ENCODE data around the gene EFHD1. TPM values are rescaled to one million over a fixed set of nuclear protein-coding genes. Genes with fewer than 3 reads are reported as not detected.

Gene EFHD1
- total and polyA plus RNA-seq, 2 of the 13 experiments (the other 11 are each of a cell fraction or from before 2014, with no cell fraction given): 0.09 TPM; not detected in 1

GRCh38 chr2:232646726-232647125, 13.3 kb downstream of the EFHD1 start:
- H3K4me1 ChIP-seq (ENCODE audit: insufficient read depth, low read length): peaks cover 5% of the 10 kb centered on the region
- FAIRE-seq (no peak), DNase-seq (ENCODE audit: low spot score) (no peak), ATAC-seq (peak; percentile 50)
- WGBS (ENCODE audit: low lambda C conversion rate): 54% methylated on average over 5 of the region's 6 CpGs
- no peak overlapping the region for H3K4me2 ChIP-seq (ENCODE audit: low read depth, low read length)
- H3K27me3 ChIP-seq (ENCODE audit: control insufficient read depth in 1 of 2, insufficient read depth in 2 of 2, low read length in 2 of 2): peaks cover 0 to 5% of the 10 kb centered on the region in 2 experiments; a peak in 1 of 5 replicates
- intact Hi-C loops (cut with micrococcal nuclease; ENCODE audit: unreplicated experiment): no loop called here
- no TSS peak for BruUV-seq (replicated peaks)
- no peak overlapping the region for H3K27ac ChIP-seq (ENCODE audit: extremely low read length, insufficient read depth, low read length)
- in situ Hi-C loops (cut with HindIII; ENCODE audit: extremely low pct_ligation_motif_present, low pct_unique_long_range_greater_than_20kb): no loop called here
- H3K4me3 ChIP-seq (replicated peaks in 1 of 3; ENCODE audit: insufficient read depth in 1 of 3, low read depth in 2 of 3, low read length in 3 of 3): no peak overlapping the region
- ChIA-PET POLR2A (no interaction called here), CTCF (ENCODE audit: low intra/inter-chr PET ratio, low total read pairs) (no interaction called here)
- no peaks in the 10 kb centered on the region for H4K20me1 ChIP-seq (ENCODE audit: insufficient read depth, low read length)
- H3K36me3 ChIP-seq (replicated peaks in 1 of 2; ENCODE audit: control insufficient read depth in 1 of 2, insufficient read depth in 2 of 2, low read length in 2 of 2): no peaks in the 10 kb centered on the region
- H3K9ac ChIP-seq (ENCODE audit: insufficient read depth, low read depth, low read length): no peak overlapping the region
- no peaks in the 10 kb centered on the region for H3K79me2 ChIP-seq (ENCODE audit: insufficient read depth, low read length)
- H2AFZ ChIP-seq (ENCODE audit: low read length): no peak overlapping the region
- H3K9me3 ChIP-seq (ENCODE audit: low read length): no peaks in the 10 kb centered on the region
- no peak for TF ChIP-seq ZNF44 (CRISPR knock-in tag; IDR thresholded peaks at IDR 0.05)
- no peak for TF ChIP-seq MXD3 (CRISPR knock-in tag; IDR thresholded peaks at IDR 0.05)
- no peak for TF ChIP-seq POGZ (CRISPR knock-in tag; IDR thresholded peaks at IDR 0.05)
- no peak for TF ChIP-seq EEA1 (CRISPR knock-in tag; IDR thresholded peaks at IDR 0.05; ENCODE audit: borderline replicate concordance)
- no peak for TF ChIP-seq ARNT (IDR thresholded peaks at IDR 0.05)
- TF ChIP-seq KDM3A (CRISPR knock-in tag; IDR thresholded peaks at IDR 0.05; ENCODE audit: low read depth): no peak
- no peak for TF ChIP-seq DNMT1 (CRISPR knock-in tag; IDR thresholded peaks at IDR 0.05)
- no peak for TF ChIP-seq ZFP62 (CRISPR knock-in tag; IDR thresholded peaks at IDR 0.05)
- no peak for TF ChIP-seq SATB2 (CRISPR knock-in tag; IDR thresholded peaks at IDR 0.05)
- TF ChIP-seq, protein P1, sequence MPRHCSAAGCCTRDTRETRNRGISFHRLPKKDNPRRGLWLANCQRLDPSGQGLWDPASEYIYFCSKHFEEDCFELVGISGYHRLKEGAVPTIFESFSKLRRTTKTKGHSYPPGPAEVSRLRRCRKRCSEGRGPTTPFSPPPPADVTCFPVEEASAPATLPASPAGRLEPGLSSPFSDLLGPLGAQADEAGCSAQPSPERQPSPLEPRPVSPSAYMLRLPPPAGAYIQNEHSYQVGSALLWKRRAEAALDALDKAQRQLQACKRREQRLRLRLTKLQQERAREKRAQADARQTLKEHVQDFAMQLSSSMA (CRISPR knock-in tag; IDR thresholded peaks at IDR 0.05): no peak
- no peak for TF ChIP-seq GMEB2 (CRISPR knock-in tag; IDR thresholded peaks at IDR 0.05; ENCODE audit: low read depth)
- TF ChIP-seq, protein P2, sequence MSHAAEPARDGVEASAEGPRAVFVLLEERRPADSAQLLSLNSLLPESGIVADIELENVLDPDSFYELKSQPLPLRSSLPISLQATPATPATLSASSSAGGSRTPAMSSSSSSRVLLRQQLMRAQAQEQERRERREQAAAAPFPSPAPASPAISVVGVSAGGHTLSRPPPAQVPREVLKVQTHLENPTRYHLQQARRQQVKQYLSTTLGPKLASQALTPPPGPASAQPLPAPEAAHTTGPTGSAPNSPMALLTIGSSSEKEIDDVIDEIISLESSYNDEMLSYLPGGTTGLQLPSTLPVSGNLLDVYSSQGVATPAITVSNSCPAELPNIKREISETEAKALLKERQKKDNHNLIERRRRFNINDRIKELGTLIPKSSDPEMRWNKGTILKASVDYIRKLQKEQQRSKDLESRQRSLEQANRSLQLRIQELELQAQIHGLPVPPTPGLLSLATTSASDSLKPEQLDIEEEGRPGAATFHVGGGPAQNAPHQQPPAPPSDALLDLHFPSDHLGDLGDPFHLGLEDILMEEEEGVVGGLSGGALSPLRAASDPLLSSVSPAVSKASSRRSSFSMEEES (CRISPR knock-in tag; IDR thresholded peaks at IDR 0.05): no peak
- TF ChIP-seq ZNF547 (CRISPR knock-in tag; IDR thresholded peaks at IDR 0.05): no peak
- TF ChIP-seq AKAP8 (CRISPR knock-in tag; IDR thresholded peaks at IDR 0.05): no peak
- no peak for TF ChIP-seq ZNF280D (CRISPR knock-in tag; IDR thresholded peaks at IDR 0.05)
- no peak for TF ChIP-seq PHF8 (CRISPR knock-in tag; IDR thresholded peaks at IDR 0.05)
- no peak for TF ChIP-seq WIZ (CRISPR knock-in tag; IDR thresholded peaks at IDR 0.05)

Data from HepG2 (cell line).